ENCODE data around the gene ITM2B.
"Not testable (repeated sequence)": the region's sequence is repeated elsewhere in the genome, so short reads cannot be mapped to it uniquely, and the experiment has no call there.

The ITM2B gene

DNA sequence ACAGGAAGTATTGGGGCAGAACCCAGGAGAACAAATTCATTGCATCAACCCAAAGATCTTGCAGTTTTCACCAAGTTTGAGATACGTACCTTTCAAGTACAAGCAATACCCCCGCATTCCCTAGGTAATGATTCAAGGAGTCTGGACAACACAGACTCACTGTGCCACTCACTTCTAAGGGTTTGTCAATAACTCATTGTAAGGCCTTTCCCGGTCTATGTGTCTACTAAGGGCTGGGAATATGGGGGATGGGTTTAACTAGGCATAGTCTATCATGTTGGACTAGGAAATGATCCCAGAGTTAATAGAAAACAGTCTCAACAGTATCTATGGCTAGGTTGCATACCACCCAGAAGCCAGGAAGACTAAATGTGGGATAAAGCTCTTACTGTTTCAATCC is 8.3 kb upstream of the ITM2B start:
- DNase-seq (ENCODE audit: low read depth) = no peak

DNA sequence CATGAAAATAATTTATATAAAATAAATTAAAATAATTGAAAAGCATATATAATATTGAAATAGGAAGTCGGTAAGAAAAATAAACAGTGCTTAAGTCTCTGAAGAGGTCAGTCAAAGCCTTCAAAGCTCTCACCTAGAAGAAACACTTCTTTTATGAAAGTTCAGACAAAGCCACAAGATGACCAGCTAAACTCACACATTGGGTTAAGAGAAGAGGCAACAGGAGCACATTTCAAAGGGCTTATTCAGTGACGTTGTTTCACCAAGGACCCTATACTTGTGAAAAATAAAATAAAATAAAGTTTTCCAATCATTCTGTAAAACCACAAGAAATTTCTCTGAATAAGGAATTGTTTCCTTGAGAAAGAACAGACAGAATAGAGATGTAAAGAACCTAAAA is 2.5 kb upstream of the ITM2B start:
- DNase-seq (ENCODE audit: low read depth) = no peak

DNA sequence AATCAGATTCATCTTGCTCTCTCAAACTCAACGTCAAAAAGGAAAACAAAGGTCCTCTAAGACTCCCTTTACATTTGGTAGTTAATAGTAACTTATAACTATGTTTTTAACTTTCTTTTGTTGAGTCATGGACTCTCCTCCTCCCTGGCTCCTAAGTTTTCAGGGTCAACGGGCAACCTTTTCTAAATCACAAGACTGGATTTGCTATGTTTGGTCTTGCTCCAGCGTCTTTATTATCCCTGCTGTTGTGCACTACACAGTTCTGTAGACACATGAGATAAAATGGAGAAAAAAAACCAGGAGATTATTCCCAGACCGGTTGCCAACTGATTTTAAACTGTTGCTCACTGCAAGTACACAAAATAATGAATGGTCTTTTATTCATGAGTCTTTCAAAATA is 1.9 kb upstream of the ITM2B start:
- DNase-seq (ENCODE audit: low read depth) = peak; percentile 14

DNA sequence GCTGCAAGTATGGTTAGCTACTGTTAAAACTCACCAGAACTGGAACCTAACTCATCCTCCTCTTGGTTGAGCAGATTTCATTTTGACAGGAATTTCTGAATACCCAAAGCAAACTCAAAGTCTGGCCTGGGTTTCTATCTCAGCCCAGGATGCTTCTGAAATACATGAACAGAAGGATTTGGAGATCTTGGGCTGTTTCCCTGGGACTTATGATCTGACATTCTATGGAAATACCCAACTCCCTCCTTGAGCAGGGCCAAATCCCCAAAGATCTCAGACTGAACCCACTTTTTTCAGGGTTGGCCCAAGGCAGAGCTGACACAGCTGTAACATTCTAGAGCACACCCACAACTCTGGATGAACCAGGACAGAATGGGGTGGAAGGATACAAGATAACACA is 1.1 kb upstream of the ITM2B start:
- no peak for DNase-seq (ENCODE audit: low read depth)

DNA sequence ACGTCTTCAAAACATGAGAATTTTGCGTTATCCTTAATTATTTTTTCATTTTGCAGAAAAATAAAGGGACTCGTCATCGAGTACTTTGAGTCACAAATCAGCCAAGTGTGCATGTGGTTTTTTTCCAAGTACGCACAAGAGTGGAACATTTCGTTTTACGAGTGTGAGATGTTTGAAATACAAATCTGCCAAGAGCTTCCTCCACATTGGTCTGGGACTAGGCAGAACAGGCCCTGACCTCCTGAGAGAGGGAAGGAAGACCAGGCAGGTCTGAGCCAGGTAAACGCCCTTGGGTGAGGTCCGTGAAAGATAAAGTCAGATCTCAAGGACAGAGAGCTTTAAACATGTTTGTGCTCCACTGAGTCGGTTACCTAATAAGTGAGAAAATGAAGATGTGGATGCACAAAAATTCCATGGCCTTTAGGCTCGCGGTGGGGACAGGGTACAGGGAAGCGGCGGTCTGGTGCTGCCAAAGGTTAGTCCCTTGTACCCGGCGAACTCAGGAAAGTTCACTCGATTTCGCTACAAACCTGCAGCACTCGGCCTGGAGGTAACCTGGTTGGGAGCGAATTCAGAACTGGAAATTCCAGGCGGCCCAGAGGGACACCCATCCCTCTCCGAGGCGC is 473 bp upstream of the ITM2B start:
- DNase-seq (ENCODE audit: low read depth) = no peak

DNA sequence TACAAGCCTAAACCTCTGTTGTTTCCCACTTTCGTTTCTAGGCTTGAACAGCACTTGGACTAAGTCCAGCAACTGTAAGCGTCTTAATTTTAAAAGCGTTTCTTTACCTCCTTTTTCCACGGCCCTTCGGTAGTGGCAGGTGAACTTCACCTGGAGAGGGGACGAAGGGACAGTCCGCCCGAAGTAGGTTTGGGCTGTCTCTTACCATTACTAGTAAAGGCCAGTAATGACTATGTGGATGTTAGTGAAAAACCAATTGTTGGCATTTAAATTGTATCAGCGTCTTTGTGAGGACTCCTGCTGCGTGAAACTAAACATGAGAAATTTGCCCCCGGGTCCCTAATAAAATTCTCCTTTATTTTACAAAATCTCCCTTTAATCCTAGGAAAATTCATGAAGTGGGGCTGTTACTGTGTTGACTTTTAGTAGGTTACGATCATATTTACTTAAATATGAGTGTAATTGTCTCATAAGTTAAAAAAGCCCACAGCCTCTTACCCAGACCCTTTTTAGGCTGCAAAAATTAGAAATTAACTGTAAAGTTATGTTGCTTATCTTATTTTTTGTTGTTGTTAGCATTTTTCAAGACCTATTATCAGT is 983 bp downstream of the ITM2B start:
- DNase-seq (ENCODE audit: low read depth) = peak; percentile 45

DNA sequence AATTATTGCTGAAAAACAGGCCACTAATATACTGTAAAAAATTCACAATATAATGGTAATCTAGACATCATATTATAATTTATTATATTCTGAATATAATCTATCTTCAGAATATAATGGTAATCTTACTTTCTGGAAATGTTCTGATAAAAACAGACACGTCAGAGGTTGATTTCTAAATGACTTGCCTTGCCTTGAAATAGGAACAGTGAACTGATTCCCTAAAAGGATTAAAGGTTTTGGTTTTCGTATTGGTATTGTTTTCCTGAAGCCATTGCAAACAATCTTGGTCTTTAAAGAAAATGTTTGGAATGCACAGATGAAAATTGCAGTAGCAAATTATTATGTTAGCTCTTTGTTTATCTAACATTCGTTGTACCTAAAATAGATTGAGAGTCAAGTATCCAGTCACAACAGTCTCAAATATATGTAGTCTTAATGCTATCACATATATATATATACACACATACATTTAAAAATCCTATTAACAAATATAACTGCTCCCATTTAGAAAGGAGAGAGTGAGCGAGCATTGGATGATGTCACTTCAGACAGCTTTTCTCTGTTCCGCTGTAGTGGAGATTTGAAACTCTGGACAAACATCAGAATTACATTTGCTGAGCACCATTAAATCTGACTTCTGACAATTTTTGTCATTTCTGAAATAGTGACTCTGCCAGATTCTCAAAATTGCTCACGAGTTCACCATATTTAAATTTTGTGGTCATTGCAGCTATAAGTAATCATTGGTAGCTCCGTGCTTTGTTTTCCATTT is 1.7 kb downstream of the ITM2B start:
- DNase-seq (ENCODE audit: low read depth) = peak; percentile 6

DNA sequence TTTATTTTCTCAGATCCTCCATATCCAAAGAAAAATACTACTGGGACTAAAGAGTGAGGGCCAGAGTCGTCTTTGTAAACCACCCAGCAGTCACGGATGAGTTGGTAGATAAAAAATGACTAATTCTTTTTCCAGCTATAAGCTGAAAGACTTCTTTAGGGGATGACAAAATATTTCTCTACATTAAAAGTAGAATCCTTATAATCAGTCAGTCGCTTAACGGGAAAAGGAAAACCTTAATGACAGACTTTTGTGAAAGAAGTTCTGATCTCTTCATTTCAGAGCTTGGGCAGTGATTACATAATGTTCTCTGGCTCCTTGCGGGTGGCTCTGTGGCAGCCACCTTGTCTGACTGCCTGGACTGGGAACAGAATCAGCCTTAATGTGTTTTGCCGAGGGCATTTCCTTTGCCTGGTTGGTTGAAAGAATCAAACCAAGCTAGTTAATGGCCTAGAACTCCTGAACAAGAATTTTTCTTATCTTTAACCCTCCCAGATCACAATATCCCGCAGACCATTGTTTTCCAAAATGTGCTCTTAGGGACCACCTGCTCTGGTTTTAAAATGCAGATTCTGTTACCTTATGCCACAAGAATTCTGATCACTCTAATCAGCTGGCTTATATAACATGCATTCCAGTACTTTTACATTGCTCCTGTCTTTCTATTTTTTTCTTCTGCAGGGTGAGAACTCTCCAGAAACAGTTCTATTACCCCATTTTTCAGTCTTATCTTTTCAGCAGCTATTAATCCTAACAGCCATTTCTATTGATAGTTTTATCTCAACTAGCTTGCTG is 2.5 kb downstream of the ITM2B start:
- DNase-seq (ENCODE audit: low read depth) = no peak

DNA sequence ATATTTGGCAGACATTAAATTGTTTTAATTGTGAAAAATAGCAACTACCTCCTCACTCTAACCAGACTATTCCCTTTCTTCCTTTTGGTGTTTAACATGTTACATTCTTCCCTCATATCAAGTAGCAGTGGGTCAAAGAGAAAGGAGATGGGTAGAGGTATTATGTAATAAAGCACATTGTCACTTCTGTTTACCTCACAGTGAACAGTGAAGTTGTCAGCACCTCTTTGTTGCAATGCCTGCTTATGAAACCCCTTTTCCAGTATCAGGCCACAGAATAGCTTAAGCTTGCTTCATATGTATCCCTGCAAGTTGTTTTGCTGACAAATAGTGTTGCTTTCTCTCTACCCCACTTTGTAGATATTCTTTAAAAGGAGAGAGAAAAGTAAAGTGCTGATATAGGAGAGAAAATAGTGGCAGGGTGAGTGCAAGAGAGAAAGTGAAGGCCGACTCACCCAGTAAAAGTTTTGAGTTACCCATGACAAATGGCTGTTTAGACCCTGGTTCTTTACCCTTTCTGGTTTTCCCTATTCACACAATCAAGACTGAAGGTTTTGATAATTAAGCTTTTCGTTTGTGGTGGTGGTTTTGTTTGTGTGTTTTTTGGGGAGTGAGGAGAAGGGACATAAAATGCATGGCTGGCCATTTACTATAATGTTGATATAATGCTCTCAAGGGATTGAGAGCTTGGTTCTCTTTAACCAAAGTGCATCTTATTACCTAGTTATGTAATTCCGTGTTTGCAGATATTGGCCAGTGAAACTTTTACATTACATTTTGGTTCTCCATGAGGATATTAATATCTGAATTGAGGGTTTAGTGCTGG is 3.7 kb downstream of the ITM2B start:
- DNase-seq (ENCODE audit: low read depth) = peak; percentile 34

DNA sequence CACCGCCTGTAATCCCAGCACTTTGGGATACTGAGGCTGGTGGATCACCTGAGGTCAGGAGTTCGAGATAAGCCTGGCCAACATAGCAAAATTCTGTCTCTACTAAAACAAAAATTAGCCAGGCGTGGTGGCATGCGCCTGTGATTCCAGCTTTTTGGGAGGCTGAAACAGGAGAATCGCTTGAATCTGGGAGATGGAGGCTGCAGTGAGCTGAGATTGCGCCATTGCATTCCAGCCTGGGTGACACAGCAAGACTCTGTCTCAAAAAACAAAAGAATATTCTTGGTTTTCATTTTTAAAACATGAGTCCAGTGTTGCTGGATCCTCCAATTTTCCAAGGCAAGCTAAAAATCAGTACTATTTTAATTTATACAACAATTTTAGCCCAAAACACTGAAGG is 6.4 kb downstream of the ITM2B start:
- DNase-seq (ENCODE audit: low read depth) = not testable (repeated sequence)

DNA sequence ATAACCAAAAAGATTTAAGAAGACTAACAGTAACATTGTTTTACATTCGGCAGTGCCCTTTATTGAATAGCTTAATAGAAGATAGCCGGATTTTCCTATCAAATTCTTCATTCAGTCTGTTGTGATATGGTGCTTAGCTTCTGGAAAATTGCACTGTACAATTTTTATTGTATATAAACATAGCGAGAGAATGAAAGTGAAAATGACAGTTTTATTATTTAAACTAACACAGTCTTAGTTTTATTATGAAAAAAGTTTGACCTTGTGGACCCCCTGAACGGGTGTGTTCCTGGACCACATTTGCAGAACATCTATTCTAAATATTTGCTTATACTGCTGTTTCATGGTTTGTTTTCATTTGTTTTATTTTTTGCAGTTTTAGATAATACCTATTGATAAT is 8.6 kb downstream of the ITM2B start:
- no peak for DNase-seq (ENCODE audit: low read depth)

DNA sequence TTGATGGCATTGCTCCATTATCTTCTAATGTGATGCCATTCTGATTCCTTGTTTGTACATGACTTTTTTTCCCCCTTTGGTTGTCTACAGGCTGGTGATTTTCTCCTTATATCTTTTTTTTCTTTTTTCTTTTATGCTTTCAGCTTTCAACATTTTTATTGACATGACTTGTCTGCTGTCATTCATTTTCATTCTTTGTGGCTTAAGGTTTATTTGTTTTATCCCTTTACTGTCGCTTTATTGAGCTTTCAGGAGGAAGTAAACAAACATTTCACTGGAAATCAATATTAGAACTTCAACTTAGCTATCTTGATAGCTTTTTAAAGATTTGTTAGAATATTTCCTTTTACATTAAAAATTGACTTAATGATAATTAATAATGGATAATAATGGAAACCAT is 9.7 kb downstream of the ITM2B start:
- no peak for DNase-seq (ENCODE audit: low read depth)

DNA sequence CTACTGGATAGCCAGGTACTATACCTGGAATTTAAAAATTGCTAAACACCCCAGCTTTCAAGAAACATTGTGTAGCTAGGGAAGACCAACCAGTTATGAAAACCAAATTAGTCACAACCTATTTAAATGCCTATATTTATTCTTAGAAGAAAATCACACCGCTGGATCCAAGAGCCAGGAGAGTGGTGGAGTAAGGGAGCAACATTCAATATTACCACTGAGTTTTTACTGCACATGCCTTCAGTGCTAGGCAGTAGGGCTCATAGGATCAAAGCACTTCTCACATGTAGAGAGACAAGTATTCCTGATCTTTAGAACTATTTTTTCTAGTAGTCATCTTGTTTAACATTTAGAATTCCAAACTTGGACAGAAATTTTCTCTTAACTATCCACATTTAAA is 11.2 kb downstream of the ITM2B start:
- DNase-seq (ENCODE audit: low read depth) = no peak

DNA sequence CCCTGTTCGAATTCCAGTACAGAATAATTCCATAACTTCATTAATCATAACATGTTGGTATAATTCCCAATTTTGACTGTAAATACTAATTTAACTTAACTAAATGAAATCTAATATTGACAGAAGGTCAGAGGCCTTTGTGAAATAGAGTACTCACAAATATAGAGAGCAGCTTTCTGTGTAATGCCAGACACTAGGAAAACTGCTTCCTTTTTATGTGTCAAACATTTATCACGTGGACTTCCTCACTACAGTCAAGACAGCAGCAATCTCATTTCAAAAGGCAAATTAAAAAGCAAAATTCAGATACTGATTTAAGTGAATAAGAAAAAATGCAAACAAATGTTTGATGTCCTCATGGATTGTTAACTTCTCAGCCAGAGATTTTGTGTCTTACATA is 13.1 kb downstream of the ITM2B start:
- no peak for DNase-seq (ENCODE audit: low read depth)

DNA sequence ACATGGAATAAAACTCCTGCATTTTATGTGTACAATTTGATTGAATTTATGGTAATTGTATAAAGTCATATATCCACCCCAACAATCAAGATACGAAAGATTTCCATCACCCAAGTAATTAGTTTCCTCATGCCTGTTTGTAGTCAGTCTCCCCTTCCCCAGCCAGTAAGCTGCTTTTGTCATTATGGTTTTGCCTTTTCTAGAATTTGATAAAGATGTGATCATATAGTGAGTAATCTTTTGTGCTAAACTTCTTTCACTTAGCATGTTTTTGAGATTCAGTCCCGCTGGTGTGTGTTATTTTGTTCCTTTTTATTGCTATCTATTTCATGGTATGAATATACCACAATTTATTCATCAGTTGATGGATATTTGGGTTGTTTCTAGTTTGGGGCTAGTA is 16.0 kb downstream of the ITM2B start:
- no peak for DNase-seq (ENCODE audit: low read depth)

DNA sequence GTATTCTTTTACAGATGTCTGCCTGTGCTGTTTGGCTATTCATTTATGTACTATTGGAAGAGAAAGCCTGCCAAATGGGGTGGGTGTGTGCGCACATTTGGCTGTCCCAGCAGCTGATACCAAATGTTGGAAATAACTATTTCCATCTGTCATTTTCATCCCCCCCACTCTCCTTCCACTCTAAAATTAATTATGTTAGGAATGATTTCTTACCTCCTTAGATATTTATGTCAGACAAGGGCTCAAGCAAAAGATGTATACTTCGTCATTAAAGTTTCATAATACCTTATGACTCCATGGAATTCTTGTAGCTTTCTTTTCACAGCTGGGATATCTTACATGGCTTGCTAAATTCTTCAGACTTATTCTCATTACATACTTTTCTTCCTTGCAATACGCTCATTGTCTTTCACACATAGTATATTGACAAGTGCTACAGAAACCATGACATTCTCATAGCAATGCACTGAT is 18.6 kb downstream of the ITM2B start:
- peak; percentile 56 for DNase-seq (ENCODE audit: low read depth)

DNA sequence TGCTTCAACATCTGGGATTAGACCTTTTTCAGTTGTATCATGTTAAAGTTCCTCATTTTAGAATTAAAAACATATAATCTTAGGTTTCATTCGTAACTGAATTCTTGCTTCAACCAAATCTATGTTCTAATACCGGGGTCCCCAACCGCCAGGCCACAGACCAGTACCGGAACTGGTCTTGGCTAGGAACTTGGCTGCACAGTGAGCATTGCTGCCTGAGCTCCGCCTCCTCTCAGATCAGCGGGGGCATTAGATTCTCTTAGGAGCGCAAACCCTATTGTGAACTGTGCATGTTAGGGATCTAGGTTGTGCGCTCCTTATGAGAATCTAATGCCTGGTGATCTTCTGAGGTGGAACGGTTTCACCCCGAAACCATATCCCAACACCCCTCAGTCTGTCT is 19.2 kb downstream of the ITM2B start:
- no peak for DNase-seq (ENCODE audit: low read depth)

DNA sequence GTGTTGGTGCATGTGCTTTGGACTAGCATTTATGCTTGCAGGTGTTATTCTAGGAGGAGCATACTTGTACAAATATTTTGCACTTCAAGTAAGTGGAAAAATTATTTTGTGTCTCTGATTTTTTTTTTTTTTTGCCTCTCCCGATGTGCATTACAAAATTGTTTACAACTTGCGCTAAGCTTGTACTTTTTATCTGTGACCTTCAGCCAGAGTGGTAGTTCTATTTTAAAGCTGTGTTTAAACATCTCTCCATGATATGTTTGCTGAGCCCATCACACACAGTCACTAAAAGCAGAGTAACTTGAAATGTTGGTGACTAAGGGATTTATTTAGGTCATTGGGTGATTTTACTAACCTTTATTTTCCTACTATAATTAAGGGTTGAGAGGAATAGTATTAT is 20.8 kb downstream of the ITM2B start:
- DNase-seq (ENCODE audit: low read depth) = no peak

DNA sequence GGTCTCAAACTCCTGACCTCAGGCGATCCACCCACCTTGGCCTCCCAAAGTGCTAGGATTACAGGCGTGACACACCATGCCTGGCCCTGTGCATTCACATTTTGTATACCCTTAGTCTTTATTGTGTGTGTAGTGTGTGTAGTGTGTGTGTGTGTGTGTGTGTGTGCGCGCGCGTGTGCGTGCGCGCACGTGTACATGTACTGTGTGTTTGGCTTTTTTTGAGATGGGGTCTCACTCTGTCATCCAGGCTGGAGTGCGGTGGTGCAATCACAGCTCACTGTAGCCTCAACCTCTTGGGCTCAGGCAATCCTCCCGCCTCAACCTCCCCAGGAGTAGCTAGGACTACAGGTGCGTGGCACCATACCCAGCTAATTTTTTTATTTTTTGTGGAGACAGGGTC is 22.1 kb downstream of the ITM2B start:
- no peak for DNase-seq (ENCODE audit: low read depth)

DNA sequence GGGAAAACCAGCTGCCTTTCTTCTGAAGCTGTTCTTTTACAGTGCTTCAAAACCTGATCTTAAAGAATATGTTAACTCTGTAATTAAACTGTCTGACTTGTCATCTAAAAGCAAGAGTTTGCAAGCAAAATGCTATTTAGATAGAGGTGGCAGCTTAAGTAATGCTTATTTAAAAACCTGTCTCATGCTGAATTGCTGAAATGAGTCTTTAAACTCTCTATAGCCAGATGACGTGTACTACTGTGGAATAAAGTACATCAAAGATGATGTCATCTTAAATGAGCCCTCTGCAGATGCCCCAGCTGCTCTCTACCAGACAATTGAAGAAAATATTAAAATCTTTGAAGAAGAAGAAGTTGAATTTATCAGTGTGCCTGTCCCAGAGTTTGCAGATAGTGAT is 22.9 kb downstream of the ITM2B start:
- no peak for DNase-seq (ENCODE audit: low read depth)

DNA sequence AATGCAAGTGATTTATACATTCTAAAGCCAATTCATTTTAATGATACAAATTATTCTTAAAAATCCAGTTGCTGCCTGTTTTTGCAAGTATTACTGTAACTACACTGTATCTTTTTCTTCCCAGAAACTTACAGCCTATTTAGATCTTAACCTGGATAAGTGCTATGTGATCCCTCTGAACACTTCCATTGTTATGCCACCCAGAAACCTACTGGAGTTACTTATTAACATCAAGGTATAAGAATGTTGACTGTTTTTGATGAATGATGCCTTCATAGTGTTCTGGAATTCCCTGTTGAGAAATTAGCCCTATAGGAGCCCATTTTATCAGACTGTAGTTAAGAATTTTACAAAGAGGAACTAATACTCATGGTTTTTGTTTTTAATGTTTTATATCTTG is 25.0 kb downstream of the ITM2B start:
- DNase-seq (ENCODE audit: low read depth) = no peak

DNA sequence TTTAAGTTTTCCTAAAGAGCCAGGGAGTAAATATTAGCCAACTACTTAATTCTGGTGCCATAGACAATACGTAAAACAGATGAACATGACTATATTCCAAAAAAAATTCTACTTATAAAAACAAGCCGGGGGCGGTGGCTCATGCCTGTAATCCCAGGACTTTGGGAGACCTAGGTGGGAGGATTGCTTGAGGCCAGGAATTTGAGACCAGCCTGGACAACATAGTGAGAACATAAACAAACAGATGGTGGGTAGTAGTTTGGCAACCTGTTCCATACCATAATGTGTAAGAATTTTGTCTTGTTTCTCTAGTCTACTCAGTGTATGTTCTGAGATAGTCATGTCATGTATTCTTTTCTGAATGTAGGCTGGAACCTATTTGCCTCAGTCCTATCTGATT is 25.4 kb downstream of the ITM2B start:
- DNase-seq (ENCODE audit: low read depth) = no peak
